Thymus (tissue), 11 donors: ENCODE measurements around the gene MARCHF2. TPM values are rescaled to one million over a fixed set of nuclear protein-coding genes. Genes with fewer than 3 reads are reported as not detected.
"Not testable (repeated sequence)": the region's sequence is repeated elsewhere in the genome, so short reads cannot be mapped to it uniquely, and the experiment has no call there.

Experiments
- DNase-seq, 9 donors: peaks; one replicate each; pipeline ENCODE4 v3.0.0-alpha.2; 2013; ENCODE audit warnings: low spot score in 9 of 9, low read depth in 6 of 9, missing footprints in 1 of 9
- H3K27ac ChIP-seq, 2 donors: one replicate each; pipeline ENCODE4 v1.5.1; 2013; ENCODE audit warnings: control low read depth in 1 of 2, low read depth in 1 of 2, low read length in 1 of 2, mild to moderate bottlenecking in 1 of 2, moderate library complexity in 1 of 2
- H3K27me3 ChIP-seq, 2 donors: one replicate each; pipeline ENCODE4 v1.5.1; 2013; ENCODE audit warnings: low read length in 1 of 2; ENCODE audit not compliant: control insufficient read depth in 2 of 2, insufficient read depth in 1 of 2
- H3K36me3 ChIP-seq, 2 donors: one replicate each; pipeline ENCODE4 v1.5.1; 2013; ENCODE audit warnings: low read length in 1 of 2, mild to moderate bottlenecking in 1 of 2, moderate library complexity in 1 of 2; ENCODE audit not compliant: control insufficient read depth in 2 of 2, insufficient read depth in 2 of 2
- H3K4me1 ChIP-seq, 2 donors: one replicate each; pipeline ENCODE4 v1.5.1; 2013; ENCODE audit warnings: low read length in 2 of 2; ENCODE audit not compliant: control insufficient read depth in 2 of 2, insufficient read depth in 2 of 2
- H3K4me3 ChIP-seq, 2 donors: one replicate each; pipeline ENCODE4 v1.5.1; 2013; ENCODE audit warnings: low read length in 2 of 2, control low read depth in 1 of 2, mild to moderate bottlenecking in 1 of 2
- H3K9me3 ChIP-seq, 2 donors: one replicate each; pipeline ENCODE4 v1.5.1; 2013; ENCODE audit warnings: low read length in 1 of 2, mild to moderate bottlenecking in 1 of 2; ENCODE audit not compliant: control insufficient read depth in 2 of 2, insufficient read depth in 1 of 2
- WGBS: extraction: QIAGEN DNeasy Blood & Tissue Kit; methylation state at CpG from one replicate; pipeline ENCODE4 v1.1.7; 2013; 5-methylcytosine and 5-hydroxymethylcytosine counted together
- polyA plus RNA-seq: library from polyadenylated mRNA; stranded (reverse); fragments of 200-250 nt; gene quantifications from one replicate; pipeline ENCODE4 v1.2.3, GENCODE V29; 2013
- total RNA-seq: library from RNA; stranded (reverse); fragments of 120-200 nt; gene quantifications from one replicate; pipeline ENCODE4 v1.2.4, GENCODE V29; 2013
- donor health status: healthy.

MARCHF2 gene
- total and polyA plus RNA-seq, 2 donors: 24.5 to 30.7 TPM

GRCh38 chr19:8371011-8371804 lies 41.9 kb upstream of the MARCHF2 start:
- Histone ChIP-seq H3K27ac (no peak overlapping the region), H3K27me3 (peaks cover 8 to 20% of the 10 kb centered on the region in 2 donors), H3K9me3 (no peaks in the 10 kb centered on the region), H3K4me3 (no peak overlapping the region), H3K36me3 (peaks cover 0 to 14% of the 10 kb centered on the region in 2 donors), H3K4me1 (peaks cover 0 to 3% of the 10 kb centered on the region in 2 donors)
- no peak for DNase-seq
- WGBS: 88% methylated on average over 28 of the region's 28 CpGs

DNA sequence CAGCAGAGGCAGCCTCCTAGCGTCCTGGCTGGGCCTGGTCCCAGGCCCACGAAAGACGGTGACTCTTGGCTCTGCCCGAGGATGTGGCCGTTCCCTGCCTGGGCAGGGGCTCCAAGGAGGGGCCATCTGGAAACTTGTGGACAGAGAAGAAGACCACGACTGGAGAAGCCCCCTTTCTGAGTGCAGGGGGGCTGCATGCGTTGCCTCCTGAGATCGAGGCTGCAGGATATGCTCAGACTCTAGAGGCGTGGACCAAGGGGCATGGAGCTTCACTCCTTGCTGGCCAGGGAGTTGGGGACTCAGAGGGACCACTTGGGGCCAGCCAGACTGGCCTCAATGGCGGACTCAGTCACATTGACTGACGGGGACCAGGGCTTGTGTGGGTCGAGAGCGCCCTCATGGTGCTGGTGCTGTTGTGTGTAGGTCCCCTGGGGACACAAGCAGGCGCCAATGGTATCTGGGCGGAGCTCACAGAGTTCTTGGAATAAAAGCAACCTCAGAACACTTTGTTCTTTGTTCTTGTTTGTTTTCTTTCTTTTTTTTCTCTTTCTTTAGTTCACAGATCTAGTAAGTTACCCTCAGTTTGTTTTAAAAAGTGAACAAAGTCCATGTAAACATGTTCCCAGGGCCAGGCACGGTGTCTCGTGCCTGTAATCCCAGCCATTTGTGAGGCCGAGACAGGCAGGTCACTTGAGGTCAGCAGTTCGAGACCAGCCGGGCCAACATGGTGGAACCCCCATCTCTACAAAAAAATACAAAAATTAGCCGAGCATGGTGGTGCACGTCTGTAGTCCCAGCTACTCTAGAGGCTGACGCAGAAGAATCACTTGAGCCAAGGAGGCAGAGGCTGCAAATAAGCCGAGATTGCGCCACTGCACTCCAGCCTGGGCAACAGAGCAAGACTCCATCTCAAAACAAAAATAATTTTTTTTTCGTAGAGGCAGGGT lies 39.0 kb upstream of the MARCHF2 start:
- Histone ChIP-seq H3K9me3 (no peaks in the 10 kb centered on the region), H3K36me3 (peaks cover 0 to 14% of the 10 kb centered on the region in 2 donors), H3K4me1 (peaks cover 0 to 7% of the 10 kb centered on the region in 2 donors), H3K27me3 (no peaks in the 10 kb centered on the region), H3K4me3 (no peak overlapping the region), H3K27ac (no peak overlapping the region)
- DNase-seq: no peak
- whole genome bisulfite sequencing: 96% methylated on average over 26 of the region's 26 CpGs

DNA sequence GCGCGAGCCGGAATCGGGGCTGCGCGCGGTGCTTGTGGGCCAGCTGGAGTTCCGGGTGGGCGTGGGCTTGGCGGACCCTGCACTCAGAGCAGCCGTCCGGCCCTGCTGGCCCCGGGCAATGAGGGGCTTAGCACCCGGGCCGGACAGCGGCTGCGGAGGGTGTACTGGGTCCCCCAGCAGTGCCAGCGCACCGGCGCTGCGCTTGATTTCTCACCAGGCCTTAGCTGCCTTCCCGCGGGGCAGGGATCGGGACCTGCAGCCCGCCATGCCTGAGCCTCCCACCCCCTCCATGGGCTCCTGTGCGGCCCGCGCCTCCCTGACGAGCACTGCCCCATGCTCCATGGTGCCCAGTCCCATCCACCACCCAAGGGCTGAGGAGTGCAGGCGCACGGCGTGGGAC lies 37.3 kb upstream of the MARCHF2 start:
- H3K9me3 ChIP-seq, H3K27ac ChIP-seq, H3K4me3 ChIP-seq, DNase-seq, H3K4me1 ChIP-seq, H3K27me3 ChIP-seq: not testable (repeated sequence)
- H3K36me3 ChIP-seq: peaks cover 0 to 14% of the 10 kb centered on the region in 2 donors
- WGBS: 98% methylated on average over 32 of the region's 32 CpGs

DNA sequence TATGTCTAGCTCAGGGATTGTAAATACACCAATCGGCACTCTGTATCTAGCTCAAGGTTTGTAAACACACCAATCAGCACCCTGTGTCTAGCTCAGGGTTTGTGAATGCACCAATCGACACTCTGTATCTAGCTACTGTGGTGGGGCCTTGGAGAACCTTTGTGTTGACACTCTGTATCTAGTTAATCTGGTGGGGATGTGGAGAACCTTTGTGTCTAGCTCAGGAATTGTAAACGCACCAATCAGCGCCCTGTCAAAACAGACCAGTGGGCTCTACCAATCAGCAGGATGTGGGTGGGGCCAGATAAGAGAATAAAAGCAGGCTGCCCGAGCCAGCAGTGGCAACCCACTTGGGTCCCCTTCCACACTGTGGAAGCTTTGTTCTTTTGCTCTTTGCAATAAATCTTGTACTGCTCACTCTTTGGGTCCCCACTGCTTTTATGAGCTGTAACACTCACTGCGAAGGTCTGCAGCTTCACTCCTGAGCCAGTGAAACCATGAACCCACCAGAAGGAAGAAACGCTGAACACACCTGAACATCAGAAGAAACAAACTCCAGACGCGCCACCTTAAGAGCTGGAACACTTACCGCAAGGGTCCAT lies 36.6 kb upstream of the MARCHF2 start:
- peaks cover 0 to 12% of the 10 kb centered on the region in 2 donors for H3K36me3 ChIP-seq
- 95% methylated on average over 10 of the region's 10 CpGs for WGBS

DNA sequence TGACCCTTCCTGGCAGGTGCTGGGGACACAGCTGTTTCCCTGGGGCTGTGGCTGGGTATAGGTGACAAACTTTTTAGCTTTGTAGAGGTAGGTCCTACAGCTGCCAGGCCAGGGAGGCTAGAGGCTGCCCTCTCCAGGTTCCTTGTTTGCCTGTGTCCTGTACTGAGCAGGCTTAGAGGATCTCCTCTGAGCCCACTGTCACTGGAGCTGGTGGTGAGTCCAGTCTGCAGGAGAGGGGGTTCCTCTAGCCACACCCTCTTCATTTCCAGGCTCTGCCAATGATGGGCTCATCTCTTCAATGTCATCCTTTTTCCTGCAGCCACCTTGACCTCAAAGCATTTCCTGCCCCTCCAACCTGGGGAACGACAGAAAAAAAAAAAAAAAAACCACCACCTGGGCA lies 35.5 kb upstream of the MARCHF2 start:
- H3K9me3 ChIP-seq: no peaks in the 10 kb centered on the region
- peaks cover 0 to 7% of the 10 kb centered on the region in 2 donors for H3K4me1 ChIP-seq
- peaks cover 0 to 12% of the 10 kb centered on the region in 2 donors for H3K36me3 ChIP-seq
- no peak overlapping the region for H3K27ac ChIP-seq
- WGBS: 10% methylated on average over 1 of the region's 1 CpG
- H3K4me3 ChIP-seq: no peak overlapping the region
- no peaks in the 10 kb centered on the region for H3K27me3 ChIP-seq
- DNase-seq: no peak

More for the DNA sequence above, 36.6 kb upstream of the MARCHF2 start:
- not testable (repeated sequence) for H3K4me1 ChIP-seq, H3K4me3 ChIP-seq, DNase-seq, H3K27me3 ChIP-seq, H3K9me3 ChIP-seq, H3K27ac ChIP-seq

- H3K27ac ChIP-seq, DNase-seq, H3K36me3 ChIP-seq, H3K27me3 ChIP-seq, H3K4me1 ChIP-seq, H3K4me3 ChIP-seq, H3K9me3 ChIP-seq: not testable (repeated sequence)
- 98% methylated on average over 13 of the region's 13 CpGs for WGBS
Measured at GRCh38 chr19:8379156-8379891, 33.8 kb upstream of the MARCHF2 start.

- WGBS: 94% methylated on average over 4 of the region's 4 CpGs
- H3K27me3 ChIP-seq, H3K4me1 ChIP-seq, DNase-seq, H3K9me3 ChIP-seq, H3K27ac ChIP-seq, H3K4me3 ChIP-seq, H3K36me3 ChIP-seq: not testable (repeated sequence)
Measured at GRCh38 chr19:8384569-8384968, 28.5 kb upstream of the MARCHF2 start.

DNA sequence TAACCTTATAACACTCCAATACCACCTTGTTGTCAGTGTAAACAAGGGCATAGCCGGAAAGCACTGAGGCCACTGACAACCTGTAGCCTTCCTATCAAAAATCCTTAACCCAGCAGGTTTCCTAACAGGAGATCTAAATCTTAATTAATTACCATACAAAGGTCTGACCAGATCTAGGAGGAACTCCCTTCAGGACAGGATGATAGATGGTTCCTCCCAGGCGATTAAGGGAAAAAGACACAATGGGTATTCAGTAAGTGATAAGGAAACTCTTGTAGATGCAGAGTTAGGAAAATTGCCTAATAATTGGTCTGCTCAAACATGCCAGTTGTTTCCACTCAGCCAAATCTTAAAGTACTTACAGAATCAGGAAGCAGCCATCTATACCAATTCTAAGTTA lies 28.0 kb upstream of the MARCHF2 start:
- not testable (repeated sequence) for DNase-seq, H3K4me3 ChIP-seq, H3K27ac ChIP-seq, H3K9me3 ChIP-seq, H3K27me3 ChIP-seq, H3K36me3 ChIP-seq, H3K4me1 ChIP-seq
- WGBS: 90% methylated on average over 2 of the region's 2 CpGs
